Stimulated activated CD4-positive, alpha-beta T cell treated with anti-CD3 and anti-CD28 coated beads, Interleukin-1b, Interleukin-23, amount 100 ng/mL, for 4 hours (primary cell): Measurements from ENCODE around the gene TBX18.

ENCODE experiments used
- DNase-seq, 2 donors: peaks; one replicate each; pipeline ENCODE4 v3.0.0-alpha.2; 2020; ENCODE audit warnings: low read depth in 2 of 2

Gene TBX18

DNA sequence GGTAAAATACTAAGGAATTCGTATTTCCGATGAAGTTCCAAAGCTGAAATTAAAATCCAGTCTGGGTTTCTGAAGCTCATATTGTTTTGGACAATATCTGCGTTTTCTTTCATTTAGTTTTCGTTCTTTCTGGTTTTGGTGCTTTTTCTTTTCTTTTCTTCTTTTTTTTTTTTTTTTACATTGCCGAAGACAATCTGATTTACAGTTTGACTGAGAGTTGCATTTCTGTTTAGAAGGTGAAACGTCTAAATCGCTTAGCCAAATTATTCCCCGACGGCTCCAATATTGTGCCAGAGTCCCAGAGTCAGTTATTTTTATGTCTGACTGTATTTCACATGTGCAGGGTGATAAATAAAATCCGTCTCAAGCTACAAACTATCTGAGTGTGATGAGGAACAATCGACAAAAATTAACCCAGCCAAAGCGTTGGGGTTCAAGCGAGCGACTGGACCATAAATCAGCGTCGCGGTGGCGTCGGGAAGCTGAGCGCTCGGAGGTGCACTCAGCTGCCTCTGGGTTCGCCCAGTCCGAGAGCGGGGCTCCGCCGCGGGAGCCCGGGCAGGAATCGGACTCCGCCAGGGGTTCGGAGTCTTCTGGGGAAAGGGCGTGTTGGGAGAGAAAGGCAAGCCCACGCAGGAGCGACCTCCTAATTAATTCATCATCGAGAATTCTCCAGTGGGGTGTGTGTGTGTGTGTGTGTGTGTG lies 8.2 kb upstream of the TBX18 start:
- DNase-seq, result no peak

DNA sequence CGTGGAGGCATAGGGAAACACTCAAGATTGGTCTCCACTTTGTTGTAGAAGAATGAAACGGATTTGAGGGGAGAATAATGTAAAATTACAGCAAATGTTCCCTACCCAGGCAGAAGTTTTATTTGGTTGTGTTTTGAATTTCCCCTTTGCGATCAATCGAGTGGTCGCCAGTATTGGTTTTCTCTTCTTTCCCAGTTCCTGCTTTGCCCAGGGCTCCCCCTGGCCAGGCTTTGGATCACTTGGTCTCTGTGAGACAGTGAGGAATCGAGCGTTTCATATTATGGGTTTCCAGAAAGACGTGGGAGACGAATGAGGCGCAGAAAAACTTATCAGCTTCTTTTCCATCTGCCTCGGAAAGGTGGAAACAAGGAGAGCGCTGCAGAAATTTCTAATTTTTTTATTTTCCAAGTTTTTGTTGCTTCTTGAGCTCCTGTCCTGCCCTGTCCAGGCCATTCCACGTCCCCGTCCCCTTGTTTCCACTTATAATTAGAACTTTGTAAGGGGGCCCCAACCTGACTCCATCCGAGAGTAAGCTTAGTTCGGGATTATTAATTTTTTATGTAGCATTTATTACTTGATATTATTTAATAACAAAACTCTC lies 7.5 kb upstream of the TBX18 start:
- no peak for DNase-seq

DNA sequence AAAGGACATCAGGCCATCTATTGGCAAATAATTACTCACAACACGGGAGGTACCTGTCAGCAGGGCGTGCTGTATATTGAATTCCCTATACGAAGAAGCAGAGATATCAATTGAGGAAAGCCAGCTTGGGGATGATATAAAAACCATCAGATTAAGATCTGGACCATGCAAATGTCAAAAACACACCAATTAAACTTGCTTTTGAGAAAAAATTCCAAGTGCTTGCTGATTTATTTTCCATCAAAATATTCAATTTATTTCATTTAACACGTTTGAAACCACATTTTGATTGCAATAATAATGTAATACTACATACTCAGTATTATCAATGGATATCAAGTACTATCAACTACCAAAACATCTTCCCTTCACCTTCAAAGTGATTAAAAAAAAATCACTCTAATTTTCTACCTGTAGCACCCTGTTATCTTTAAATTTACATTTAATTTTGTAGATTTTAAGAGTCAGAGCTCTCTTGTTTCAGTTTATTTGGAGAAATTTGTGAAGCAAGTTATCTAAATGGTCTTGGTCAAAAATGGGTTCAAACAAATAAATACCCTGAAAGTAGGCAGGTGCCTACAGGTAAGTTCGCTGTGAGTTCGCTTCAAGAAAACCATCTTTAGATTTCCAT lies 6.8 kb upstream of the TBX18 start:
- no peak for DNase-seq

DNA sequence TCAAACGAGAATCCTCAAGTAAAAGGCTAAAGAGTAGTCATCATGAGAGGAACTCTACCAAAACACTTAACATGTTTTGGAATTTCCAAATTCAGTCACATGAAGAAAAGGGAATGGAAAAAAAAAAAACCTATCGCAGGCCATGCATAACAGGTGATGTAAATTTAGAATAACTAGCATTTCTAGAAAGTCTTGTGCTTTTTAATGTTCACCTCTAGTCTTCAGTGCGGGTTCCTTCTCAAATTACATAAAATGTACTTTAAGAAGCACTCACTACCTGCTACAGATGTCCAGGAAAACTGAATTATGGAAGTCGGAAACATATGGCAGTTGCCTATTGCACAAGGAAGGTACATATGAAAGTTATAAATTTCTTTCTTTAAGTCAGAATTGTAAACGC lies 6.1 kb upstream of the TBX18 start:
- DNase-seq, result no peak

DNA sequence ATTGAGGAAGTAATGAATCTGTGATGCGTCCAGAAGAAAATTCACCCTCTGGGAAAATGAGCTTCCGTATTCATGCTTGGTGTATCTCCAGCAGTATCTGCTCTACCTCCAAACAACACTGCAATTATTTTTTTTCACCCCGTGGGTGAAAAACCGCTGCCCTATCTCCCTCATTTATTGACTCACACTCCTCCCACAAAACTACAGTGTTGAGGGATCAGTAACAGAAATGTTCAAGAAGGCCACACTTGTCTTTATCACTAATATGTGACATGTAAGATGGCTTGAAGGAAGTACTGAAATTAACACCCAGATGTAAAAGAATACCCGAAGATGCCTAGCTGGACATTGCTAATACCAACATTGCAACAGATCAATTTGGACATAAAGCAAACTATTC lies 4.9 kb upstream of the TBX18 start:
- DNase-seq, result no peak

DNA sequence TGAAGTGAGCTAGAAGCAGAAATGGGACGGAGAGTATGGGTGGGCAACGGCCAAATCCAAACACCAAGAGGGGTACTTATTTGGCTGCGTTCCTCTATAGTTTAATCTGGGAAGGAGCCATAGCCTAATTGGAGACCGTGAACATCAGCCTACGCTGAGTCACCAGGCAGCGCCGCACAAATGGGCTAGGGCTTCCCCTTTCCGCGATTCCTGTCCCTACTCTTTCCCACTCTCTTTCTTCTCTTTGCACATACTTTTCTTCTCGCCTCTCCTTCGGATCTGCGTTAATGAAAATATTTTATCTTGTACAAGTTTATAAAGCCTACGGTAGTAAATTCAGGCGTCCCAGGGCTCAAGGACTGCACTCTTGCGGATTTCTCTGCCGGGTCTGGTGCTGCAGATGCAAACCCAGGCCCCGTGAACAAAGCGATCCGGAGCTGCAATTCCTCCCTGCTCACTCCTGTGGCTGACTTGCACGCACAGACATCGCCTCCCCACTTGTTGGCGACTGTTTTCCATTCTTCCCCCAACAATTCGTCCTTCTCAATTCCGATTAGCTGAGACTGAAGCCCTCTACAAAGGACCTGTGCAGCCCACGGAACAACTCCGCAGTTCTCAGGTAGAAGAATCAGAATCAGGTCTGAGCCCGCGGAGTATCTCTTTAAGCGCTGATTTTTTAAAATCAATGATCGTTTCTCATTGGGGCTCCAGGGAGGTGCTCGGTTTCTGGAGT lies 4.2 kb upstream of the TBX18 start:
- no peak for DNase-seq

DNA sequence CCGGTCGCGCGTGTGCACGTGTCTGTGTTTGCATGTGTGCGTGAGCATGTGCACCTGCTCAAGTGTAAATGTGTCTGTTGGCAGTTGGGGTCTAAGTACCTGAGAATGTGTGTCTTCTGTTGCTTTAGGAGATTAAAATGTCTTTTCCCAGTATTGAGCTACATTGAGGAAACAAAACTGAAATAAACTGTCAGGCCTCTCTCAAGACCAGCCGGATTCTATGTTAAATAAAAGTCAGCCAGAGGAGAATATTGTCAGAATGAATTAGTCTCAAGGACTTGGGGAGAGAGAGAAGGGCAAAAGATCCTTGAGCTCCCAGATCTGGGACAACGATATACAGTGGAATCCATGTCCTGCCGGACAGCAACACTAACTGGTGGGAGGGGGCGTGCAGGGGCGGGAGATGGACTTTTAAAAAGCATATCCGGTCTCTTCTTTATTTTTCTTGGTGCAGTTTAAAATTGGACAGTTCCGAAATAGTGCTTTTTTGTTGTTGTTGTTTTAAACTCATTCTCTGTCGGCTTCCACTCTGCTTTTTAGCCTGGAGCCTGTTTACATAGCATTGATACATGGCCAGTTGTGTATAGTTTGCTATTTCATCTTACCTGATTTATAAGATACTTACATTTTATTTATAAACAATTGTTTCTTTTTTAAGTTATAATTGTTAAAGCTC lies 3.3 kb upstream of the TBX18 start:
- DNase-seq, result no peak

DNA sequence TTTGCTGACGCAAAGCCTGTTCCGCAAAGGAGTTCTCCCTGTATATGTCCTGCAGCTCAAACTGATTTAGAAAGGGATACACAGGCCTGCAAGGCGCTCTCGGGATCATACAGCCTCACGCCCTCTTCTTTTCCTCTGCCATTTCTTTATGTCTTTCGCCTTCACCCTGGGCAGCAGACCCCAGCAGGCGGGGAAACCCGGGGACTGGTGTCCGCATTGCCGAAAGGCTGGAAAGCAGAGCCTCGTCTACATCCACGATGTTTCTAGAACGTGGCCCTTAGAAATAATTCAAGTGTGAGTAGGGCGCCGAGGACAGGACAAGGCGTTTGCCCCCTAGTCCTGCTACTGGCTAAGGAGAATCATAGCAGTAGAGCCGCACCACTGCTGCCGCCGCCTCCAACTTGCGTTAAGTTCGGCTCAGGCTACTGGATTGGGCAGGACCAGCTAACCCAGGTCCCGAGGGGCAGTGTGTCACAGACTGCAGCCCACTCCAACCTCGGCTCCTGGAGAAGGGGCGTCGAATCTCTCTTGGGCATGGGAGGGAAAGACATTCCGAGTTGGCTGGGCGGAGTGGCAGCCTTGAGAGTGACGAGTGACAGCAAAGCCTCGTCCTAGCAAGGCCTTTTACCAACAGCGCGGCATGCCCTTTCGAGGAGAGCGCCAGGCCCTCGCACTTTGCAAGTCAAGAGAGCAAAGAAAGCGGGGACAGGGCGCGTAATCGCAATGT lies 2.6 kb upstream of the TBX18 start:
- no peak for DNase-seq

DNA sequence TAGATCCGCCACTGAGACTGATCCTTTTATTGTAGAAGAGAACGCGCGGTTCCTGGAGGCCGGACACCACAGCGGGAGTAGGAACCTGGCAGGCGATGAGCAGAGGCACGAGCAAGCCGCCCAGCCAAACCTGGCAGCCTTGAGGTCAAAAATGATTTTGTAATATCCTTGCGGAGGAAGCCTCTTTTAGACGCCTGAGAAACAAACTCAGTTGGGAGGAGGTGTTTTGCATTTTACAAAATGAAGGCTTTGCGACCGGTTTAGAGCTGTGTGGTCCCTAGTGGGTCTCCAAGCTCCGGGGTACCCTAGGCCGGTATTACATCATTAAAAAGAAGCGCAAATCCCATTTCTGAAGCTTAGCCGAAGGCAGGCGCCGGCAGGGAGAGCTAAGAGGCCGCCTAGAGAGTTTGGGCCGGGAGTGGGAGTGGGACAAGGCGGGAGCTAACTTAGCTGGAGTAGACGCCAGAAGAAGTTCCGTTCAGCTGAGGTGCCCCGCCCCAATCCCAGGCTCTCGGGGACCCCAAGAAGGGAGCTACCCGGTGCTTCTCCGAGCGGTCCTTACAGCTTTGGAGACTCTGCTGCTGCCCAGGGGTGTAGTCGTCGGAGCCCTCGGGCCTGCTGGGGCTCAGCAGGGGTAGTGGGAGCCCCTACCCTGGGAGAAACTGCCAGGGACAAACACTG lies 1.9 kb upstream of the TBX18 start:
- no peak for DNase-seq

DNA sequence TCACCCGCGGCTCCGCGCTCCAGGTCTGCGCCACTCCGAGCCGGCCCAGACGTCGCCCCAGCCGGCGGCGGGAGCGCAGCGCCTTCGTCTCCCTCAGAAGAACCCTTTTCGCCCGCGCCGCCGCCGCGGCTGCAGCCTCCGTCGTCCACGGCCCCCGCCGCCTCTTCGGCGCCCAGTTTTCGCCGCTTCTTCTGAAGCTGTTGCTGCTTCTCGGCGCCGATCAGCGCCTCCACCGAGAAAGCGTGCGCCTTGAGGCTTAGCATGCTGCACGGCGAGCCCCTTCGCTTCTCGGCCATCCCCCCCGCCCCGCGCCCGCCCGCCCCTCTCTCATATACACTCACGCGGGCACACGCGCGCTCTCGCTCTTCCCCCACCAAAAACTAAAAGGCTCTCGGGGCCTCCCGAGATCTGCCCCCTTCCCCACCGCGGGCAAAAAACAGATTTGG lies 489 bp downstream of the TBX18 start:
- no peak for DNase-seq

DNA sequence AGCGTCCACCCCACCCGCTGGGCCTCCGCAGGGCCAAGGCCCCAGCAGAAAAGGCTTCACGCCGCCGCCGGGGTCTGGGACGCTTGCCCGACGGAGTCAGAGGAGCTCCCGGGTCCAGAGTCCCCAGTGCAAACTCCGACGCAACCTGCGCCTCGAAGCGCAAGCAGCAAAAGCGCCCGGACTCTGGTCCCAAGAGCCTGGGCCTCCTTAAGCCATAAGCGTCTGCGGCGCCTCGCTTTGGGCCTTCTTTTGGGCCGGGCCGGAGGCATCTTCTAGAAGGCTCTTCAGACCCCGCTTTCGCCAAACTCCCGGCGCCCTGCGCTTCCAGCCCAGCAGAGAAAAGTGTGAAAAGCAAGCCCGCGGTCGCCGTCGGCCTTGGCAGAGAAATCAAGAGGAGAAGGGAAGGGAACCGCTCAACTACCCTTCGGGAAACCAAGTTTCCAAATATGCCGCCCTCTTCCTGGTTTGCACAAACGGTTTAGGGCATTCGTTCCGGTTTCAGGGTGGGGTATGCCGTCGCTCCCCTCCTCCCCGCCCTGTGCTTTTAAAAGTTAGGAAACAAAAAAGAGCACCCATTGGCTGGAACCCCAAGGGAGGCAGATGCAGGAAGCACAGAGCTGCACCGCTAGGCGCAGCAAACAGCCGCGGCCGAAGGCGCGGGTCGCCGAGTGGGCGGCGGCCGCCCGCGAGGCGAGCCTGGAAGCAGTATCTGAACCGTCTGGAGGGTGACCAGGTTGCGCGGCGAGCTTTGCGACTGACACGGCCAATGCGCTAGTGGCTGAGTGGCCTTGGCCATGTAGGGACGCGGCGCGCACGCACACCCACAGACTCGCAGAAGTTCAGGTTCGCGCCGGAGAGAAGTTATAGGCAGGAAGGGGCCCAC lies 1.2 kb downstream of the TBX18 start:
- no peak for DNase-seq

DNA sequence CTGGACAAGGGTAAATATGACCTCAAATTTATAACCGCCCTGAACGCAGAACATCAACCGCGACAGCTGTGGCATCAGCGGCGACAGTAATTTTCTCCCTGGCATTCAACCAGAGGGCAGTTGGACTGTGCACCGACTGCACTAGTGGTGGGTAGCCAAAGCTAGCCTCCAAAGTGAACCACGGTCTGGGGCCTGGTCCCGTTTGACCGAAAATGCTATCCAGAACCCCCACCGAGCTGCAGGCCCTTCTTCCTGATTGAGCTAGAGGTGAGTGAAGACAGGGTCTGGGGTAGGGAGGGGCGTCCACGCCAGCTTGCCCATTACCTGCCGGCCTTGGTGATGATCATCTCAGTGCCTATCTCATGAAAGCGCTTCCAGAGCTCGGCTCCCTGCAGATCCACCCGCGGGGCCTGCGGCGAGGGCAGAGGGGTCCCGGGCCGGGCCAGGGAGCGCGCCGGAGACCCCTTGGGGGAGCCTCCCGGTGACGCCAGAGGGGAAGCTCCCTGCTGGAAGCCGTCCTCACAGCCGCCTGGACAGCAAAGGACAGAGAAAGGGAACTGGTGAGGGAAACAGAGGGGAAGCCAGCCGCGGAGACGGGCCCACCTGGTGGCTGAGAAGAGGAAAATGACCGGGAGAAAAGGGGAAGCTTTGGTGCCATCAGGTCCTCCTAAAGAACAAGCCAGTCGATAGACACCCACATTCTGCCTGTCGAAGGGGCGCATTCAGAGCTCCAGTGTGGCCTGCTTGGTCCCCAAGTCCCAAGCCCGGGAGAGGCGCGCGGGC lies 2.0 kb downstream of the TBX18 start:
- no peak for DNase-seq

DNA sequence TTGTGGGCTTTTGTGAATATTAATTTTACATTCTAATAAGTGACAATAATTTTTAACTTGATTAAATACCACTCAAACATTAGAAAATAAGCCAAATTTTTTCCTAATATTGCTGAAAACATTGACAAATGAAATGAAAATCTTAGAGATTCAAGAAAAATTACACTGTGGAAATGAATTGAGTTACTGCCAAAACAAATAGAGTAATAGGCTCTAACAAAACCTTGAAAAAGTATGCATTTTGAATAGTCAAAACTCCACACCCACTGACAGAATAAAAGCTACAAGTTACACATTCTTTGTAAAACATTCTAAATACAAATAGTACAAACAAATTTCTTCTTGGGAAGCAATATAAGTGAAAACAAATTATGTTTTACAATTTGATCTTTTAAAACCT lies 5.9 kb downstream of the TBX18 start:
- DNase-seq, result no peak

DNA sequence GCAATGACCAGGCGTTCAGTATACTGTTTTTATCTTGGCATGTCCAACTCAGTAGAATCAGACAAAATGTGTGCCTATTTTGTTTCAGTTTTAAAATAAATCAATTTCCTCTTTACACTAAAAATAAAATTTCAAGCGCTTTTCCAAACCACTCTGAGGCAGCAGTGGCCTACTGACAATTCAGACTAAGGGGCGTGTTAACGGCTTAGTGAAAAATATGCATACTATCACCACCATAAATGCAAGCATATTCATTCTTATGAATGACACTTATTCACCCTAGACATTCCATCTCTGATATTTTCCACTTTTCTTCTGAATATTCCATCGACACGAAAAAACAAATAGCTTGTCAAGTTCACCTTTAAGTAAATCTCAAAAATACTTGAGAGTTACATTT lies 7.5 kb downstream of the TBX18 start:
- no peak for DNase-seq

DNA sequence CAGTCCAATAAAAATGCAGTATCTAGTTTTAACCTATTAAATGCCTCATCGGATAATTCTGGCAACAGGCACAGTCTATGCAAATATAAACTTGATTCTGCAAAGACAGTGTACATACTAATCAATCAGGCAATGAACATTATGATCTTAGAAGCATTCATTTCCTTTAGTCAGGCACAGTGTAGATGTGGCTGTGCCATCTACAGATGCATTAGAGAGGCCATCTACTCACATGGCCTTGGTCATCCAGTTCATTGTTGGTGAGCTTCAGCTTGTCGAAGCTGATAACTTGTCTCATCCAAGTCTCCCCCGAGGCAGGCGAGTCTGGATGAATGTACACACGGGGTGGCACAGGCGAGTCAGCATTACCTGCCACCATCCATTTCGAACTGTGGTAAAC lies 7.9 kb downstream of the TBX18 start:
- DNase-seq, result no peak

DNA sequence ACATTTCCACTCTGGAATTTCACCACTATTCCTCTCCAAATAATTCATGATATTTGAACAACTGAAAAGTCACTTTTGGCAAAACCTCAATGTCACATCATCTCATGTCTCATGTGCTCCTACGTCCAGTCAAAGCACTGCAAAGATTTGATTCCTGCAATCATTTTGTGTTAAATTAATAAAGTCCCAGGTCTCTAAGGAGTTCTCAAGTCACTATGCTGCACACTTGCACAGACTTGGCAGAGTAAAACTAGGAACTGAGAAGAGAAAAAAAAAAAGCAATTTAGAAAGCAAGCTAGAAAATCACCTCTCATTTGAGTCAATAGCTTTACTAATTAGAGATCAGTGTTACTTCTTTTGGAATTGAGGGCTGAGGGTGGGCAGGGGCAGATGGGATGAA lies 11.2 kb downstream of the TBX18 start:
- no peak for DNase-seq

DNA sequence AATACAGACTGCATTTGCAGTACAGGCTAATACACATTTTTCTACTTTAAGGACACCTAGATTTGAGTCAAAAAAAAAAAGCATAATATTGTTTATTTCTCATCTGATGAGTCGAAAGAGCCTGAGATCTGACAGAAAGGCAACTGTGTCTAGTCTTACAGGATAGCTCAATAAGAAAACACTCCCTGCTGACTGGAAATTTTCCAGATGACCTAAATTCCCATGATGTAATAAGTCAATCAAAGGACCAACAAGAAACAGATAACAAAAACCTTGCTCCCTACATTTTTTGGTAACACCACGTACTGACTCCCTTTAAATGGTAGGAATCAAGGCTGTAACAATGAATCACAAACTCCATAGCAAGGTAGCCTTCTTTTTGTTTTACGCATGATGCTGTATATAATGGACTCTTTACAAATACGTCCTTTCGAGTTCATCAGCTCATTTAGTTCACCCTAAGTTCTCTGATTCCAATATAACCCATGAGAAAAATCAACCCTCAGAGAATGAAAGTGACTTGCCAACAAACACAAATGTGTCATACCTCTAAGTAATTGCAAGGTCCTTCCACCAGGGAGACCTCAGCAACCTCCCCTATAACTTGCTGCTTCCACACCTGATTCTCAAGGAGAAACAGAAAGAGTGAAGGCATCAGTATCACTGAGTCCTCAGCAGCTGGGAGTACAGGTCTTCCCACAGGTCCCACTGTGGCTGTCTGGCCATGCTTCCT lies 12.1 kb downstream of the TBX18 start:
- DNase-seq, result no peak

DNA sequence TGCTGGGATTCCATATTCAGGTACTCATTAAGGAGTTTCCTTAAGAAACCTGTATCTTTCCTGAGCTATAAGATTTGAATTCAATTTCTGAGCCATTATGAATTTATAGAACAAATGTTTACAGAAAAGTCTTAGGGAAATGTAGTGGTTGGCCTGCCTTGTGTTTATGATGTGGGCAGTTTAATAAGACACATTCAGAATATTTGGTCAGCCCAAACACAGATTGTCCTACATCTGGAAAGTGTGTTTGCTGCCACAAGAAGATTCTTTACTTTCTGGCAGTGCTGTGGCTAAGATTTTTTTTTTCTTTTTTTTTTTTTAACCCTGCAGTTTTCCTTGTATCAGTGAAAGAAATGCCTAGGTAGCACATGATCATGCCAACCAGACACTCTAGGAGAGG lies 15.2 kb downstream of the TBX18 start:
- no peak for DNase-seq
